ENCODE measurements around the gene HADH.

The HADH gene

DNA sequence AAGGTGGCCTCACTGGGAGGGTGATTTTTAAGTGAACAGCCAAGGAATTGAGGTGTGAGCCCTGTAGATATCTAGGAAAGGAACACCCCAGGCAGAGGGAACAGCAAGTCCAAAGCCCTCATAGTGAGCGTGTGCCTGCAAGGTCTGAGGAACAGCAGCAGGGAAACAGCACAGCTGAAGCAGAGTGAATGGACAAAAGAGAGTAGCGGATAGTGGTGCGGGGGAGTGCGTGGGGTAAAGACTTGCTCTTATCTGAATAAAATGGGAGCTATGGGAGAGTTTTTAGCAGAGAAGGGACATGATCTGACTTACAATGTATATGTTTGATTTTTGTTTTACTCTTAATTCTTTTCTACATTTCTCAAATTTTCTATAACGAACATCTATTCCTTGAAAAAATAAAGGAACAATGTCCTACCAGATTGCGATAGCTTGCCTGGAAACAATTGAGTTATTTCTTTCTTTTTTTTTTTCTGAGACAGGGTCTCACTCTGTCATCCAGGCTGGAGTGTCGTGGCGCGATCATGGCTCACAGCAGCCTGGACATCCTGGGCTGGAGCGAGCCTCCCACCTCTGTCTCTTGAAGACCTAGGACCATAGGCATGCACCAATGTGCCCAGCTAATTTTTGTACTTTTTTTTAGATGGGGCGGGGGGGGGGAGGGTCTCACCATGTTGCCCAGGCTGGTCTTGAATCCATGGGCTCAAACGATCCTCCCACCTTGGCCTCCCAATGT, 19.5 kb upstream of the HADH start:
- TF ChIP-seq, protein P1, sequence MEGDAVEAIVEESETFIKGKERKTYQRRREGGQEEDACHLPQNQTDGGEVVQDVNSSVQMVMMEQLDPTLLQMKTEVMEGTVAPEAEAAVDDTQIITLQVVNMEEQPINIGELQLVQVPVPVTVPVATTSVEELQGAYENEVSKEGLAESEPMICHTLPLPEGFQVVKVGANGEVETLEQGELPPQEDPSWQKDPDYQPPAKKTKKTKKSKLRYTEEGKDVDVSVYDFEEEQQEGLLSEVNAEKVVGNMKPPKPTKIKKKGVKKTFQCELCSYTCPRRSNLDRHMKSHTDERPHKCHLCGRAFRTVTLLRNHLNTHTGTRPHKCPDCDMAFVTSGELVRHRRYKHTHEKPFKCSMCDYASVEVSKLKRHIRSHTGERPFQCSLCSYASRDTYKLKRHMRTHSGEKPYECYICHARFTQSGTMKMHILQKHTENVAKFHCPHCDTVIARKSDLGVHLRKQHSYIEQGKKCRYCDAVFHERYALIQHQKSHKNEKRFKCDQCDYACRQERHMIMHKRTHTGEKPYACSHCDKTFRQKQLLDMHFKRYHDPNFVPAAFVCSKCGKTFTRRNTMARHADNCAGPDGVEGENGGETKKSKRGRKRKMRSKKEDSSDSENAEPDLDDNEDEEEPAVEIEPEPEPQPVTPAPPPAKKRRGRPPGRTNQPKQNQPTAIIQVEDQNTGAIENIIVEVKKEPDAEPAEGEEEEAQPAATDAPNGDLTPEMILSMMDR (IDR thresholded peaks at IDR 0.05; ENCODE audit: borderline replicate concordance, control extremely low read depth, extremely low read depth, insufficient read depth, missing control alignments): no peak
- no peak for DNase-seq (ENCODE audit: low spot score)
- in situ Hi-C loops (cut with MboI; ENCODE audit: low sequenced_read_pairs, unreplicated experiment): no loop called here

DNA sequence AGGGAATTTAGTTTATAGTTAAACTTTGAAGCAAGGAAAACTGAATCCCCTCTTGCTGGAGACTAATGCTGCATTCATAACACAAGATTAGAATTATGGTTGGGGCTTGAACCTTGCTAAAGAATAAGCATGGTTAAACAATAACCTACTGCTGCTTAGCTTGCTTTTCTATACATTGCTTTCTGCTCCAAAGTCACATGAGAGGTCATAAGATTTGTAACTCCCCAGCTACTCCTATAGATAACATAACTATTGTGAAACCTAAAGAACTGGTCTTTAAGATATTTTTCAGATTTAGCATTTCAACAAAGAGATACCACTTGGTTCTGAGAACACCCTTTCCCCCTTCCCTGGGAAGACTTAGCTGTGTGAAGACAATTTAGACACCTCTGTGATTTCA, 17.1 kb upstream of the HADH start:
- TF ChIP-seq, protein P1 (IDR thresholded peaks at IDR 0.05; ENCODE audit: borderline replicate concordance, control extremely low read depth, extremely low read depth, insufficient read depth, missing control alignments): no peak
- in situ Hi-C loops (cut with MboI; ENCODE audit: low sequenced_read_pairs, unreplicated experiment): no loop called here
- DNase-seq (ENCODE audit: low spot score): no peak

DNA sequence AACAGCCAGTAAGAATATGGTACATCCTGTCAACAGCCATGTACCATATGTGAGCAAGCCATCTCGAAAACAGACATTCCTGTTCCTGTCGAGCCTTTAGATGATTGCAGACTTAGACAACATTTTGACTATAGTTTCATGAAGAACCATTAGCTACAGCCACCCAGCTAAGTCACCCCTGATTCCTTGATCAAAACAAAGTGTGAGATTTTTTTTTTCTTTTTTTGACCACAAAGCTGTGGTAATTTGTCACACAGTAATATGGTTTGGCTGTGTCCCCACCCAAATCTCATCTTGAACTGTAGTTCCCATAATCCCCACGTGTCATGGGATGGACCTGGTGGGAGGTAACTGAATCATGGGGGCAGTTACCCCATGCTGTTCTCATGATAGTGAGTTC, 15.2 kb upstream of the HADH start:
- no peak for DNase-seq (ENCODE audit: low spot score)
- in situ Hi-C loops (cut with MboI; ENCODE audit: low sequenced_read_pairs, unreplicated experiment): no loop called here
- TF ChIP-seq, protein P1 (IDR thresholded peaks at IDR 0.05; ENCODE audit: borderline replicate concordance, control extremely low read depth, extremely low read depth, insufficient read depth, missing control alignments): no peak

DNA sequence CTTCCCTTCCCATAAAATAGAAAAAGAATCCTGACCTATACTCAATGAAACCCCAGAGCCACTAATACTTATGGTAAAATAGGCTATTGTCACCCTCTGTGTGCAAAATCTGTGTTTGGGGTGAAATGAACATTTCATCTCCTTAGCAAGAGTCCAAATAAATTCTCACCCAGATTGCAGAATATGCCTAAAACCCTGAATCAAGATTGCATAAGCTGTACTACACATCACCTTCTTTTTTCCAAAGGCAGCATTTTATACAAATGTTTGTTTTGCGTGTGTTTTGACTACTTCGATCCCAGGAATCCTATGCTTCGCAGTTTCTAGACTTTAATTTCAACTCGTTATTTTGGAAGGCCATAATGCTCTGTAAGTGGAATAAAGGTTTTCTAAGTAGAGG, 12.2 kb upstream of the HADH start:
- in situ Hi-C loops (cut with MboI; ENCODE audit: low sequenced_read_pairs, unreplicated experiment): no loop called here
- TF ChIP-seq, protein P1 (IDR thresholded peaks at IDR 0.05; ENCODE audit: borderline replicate concordance, control extremely low read depth, extremely low read depth, insufficient read depth, missing control alignments): no peak
- no peak for DNase-seq (ENCODE audit: low spot score)

DNA sequence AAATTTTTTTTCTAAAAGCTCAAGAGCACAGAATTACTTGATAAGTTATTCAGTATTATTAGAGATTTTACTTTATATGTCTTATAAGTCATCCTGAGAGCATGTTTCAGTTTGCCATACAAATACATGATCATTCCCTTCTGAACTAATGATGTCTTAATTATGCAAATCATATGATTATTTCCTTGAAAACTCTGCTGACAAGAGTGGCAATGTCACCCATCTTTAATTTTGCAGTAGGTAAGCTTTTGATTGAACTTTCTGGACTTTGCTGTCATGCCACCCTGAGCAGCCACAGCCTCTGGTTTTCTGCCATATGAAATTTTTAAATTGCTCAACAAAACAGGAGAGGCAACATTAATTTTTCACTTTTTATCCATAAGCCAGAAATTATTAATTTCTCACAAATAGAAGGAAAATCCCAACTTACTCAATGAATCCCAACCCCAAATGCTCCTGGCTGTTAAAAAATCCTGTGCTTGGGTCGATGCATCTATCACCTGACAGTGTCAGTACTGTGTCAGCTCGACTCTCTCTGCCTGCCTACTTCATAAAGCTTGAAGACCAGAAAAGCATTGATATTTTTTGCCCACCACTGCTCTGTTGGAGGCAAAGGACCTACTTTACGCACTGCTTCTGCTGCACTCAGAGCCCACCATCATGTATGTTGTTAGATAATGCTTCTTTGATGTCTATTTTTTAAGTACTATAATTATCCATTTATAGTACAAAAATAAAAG, 11.6 kb upstream of the HADH start:
- TF ChIP-seq, protein P1 (IDR thresholded peaks at IDR 0.05; ENCODE audit: borderline replicate concordance, control extremely low read depth, extremely low read depth, insufficient read depth, missing control alignments): no peak
- no peak for DNase-seq (ENCODE audit: low spot score)
- in situ Hi-C loops (cut with MboI; ENCODE audit: low sequenced_read_pairs, unreplicated experiment): no loop called here

DNA sequence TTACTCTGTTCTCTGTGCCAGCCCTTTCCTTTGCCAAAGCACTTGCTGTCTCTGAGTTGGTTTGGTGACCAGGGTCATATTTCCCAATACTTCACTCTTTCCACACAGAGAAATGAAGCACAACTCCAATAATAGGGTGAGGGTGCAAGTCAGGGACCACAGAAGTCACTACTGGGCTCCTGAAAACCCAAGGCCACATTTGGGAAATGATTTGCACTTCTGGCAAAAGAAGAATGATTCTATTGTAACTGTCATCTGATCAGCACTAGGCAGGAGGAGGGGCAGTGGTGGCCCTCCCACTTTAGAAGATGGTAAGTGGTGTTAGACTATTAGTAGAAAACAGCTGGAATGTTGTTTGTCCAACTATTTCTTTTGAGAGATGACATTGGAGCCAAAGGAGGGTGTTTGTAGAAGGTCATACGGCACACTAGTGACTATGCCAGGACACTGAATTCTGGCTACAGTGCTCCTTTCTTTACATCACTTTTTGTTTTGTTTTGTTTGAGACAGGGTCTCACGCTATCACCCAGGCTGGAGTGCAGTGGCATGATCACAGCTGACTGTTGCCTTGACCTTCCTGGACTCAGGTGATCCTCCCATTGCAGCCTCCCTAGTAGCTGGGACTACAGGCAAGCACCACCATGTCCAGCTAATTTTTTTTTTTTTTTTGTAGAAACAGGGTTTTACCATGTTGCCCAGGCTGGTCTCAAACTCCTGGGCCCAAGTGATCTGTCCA, 10.8 kb upstream of the HADH start:
- in situ Hi-C loops (cut with MboI; ENCODE audit: low sequenced_read_pairs, unreplicated experiment): no loop called here
- DNase-seq (ENCODE audit: low spot score): no peak
- TF ChIP-seq, protein P1 (IDR thresholded peaks at IDR 0.05; ENCODE audit: borderline replicate concordance, control extremely low read depth, extremely low read depth, insufficient read depth, missing control alignments): no peak
